ENCODE results near the gene ACSL6.
"Not testable (repeated sequence)": the region's sequence is repeated elsewhere in the genome, so short reads cannot be mapped to it uniquely, and the experiment has no call there.

The ACSL6 gene

DNA sequence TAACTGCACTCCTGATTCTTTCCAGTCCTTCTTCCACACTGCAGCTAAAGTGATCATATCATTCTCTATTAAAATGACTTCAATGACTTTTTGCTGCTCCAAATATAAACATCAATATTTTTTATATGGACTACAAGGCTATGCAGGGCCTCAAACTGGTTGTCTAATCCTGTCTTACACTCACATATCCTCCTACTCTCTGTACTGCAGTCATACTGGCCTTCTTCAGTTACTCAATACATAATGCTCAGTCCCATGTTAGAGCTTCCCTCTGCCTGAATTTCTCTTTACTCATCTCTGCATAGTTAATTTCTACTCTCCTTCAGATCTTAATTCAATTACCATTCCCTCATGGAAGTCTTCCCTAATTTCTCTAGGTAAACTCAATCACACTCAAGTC lies 69.4 kb downstream of the ACSL6 start:
- DNase-seq (ENCODE audit: low read depth in 3 of 3), result no peak

DNA sequence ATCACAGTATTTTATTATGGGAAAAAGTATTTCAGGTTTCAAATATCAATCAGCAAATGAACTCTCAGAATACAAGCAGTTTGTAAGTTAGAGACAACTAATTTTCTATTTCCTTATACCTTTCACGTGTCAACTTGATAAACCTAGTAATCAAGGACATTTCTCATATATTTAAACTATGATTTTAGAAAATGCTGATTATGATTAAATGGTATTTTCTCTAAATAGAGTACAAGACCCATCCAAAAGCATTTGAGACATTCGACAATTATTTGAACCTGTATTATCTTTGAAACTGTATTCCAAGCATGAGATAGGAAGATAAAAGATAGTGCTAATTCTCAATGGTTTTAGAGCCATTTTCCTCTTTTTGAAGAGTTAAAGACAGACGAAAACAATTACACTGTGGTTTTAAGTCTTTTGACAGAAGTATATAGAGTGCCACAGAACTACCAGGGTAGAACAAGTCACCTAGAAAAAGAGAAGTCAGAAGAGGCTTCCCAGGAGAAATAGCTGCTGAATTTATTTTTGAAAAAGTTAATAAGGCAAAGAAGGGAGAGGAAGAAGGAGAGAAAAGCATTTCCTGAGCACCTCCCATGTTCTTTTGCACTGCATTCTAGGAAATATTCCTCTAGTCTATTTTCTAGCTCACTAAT lies 71.6 kb downstream of the ACSL6 start:
- DNase-seq (ENCODE audit: low read depth in 3 of 3), result no peak

DNA sequence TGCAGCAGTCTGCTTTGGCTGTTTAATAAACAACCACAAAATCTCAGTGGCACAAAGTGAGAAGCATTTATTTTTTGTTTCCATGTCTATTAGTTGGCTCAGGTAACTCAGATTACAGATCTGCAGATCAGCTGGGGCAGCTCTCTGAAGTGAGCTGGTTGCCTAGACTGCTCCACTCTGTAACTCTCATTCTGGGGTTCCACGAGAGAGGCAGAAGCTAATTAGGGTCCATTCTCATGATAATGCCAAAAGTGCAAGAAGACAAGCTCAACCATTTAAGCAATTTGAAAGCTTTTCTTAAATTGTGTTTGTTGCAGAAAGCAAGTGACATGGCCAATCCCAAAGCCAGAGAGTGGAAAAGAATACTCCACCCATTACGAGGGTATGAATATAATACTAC lies 79.2 kb downstream of the ACSL6 start:
- no peak for DNase-seq (ENCODE audit: low read depth in 3 of 3)

DNA sequence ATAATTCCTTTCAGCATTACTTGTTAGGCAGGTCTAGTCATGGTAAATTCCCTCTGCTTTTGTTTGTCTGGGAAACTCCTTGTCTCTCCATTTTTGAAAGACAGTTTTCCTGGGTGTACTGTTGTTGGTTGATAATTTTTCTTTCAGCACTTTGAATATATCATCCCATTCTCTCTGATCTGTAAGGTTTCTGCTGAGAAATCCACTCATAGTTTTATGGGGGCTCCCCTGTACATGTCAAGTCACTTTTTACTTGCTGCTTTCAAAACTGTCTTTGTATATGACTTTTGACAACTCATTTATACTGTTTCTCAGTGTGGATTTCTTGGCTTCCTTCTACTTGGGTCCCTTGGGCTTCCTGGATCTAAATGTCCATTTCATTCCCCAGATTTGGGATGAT lies 82.5 kb downstream of the ACSL6 start:
- no peak for DNase-seq (ENCODE audit: low read depth in 3 of 3)

DNA sequence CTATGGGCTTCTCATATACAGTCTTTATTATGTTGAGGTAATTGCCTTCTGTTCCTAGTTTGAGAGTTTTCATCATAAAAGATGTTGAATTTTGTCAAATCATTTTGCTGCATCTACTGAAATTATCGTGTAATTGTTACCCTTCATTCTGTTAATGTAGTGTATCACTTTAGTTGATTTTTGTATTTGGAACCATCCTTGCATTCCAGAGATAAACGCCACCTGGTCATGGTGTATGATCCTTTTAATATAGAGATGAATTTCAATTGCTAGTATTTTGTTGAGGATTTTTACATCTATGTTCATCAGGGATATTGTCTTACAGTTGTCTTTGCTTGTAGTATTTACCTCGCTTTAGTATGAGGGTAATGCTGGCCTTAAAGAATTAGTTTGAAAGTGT lies 85.3 kb downstream of the ACSL6 start:
- no peak for DNase-seq (ENCODE audit: low read depth in 3 of 3)

DNA sequence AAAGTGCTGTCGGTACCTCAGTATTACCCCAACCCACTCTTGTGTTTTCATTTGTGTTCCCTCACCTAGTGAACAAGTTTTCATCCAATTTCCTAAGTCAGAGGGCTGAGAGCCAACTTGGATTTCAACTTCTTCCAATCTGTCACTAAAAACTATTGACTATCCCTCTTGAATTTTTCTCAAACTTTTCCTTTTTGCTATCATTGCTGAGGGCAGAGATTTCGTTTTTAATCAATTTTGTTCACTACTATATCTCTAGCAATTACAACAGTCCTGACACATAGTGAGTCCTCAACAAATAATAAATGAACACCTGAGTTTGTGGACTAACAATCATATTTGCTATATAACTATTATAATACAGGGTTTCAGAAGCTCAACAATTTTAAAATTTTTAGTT lies 95.0 kb downstream of the ACSL6 start:
- DNase-seq (ENCODE audit: low read depth in 3 of 3), result no peak

DNA sequence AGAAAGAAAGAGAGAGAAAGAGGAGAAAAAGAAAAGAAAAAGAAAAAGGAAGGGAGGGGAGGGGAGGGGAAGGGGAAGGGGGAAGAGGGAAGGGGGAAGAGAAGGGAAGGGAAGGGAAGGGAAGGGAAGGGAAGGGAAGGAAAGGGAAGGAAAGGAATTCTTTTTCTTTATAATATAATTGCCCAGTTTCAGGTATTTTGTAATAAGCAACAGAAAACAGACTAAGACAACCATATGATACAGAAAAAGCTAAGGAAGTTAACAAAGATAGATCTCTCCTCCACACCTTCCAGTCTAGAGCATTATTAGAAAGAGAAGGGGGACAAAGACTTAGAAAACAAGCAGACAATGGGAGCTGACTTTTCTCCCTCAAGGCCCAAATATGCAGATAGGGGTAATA lies 97.0 kb downstream of the ACSL6 start:
- no peak for DNase-seq (ENCODE audit: low read depth in 3 of 3)

DNA sequence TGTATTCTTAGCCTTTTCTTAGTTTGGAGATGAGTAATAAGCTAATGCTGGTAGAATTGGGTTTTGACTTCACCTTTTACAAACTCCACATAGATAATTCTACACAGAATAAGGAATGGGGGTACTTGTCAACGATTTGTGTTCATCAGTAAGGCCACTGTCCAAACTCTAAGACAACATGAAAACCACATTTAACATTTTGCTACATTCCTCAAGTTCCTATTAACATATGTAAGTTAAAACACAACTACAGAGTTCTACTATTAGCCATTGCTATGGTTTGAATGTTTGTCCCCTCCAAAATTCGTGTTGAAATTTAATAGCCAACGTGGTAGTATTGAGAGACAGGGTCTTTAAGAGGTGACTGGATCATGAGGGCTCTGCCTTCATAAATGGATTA lies 97.9 kb downstream of the ACSL6 start:
- DNase-seq (ENCODE audit: low read depth in 3 of 3), result no peak

DNA sequence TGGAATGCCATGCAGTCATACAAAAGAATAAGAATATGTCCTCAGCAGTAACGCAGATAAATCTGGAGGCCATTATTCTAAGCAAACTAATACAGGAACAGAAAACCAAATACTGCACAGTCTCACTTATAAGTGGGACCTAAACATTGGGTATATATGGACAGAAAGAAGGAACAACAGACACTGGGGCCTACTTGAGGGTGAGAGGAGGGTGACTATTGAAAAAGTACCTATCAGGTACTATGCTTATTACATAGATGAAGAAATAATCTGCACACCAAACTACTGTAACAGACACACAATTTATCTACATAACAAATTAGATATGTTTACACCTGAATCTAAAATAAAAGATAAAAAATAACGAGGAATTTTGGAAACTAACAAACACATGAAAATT lies 104.8 kb downstream of the ACSL6 start:
- no peak for DNase-seq (ENCODE audit: low read depth in 3 of 3)

DNA sequence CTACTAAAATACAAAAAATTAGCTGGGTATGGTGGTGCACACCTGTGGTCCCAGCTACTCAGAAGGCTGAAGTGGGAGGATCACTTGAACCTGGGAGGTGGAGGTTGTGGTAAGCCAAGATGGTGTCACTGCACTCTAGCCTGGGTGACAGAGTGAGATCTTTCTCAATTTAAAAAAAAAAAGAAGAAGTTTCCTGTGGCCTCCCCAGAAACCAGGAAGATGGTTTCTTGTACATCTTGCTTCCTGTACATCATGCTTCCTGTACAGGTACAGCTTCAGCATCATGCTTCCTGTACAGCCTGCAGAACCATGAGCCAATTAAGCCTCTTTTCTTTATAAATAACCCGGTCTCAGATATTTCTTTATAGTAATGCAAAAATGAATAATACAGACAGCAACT lies 109.2 kb downstream of the ACSL6 start:
- DNase-seq (ENCODE audit: low read depth in 3 of 3), result not testable (repeated sequence)

Measured in stimulated activated CD4-positive, alpha-beta T cell treated with anti-CD3 and anti-CD28 coated beads, TNF-alpha, amount 100 ng/mL, for 24 hours (primary cell).